ENCODE results near the gene NOVA1. TPM values are rescaled to one million over a fixed set of nuclear protein-coding genes. Genes with fewer than 3 reads are reported as not detected.
"Not testable (repeated sequence)": the region's sequence is repeated elsewhere in the genome, so short reads cannot be mapped to it uniquely, and the experiment has no call there.

Gene NOVA1
- total RNA-seq = 11.7 TPM
- long read RNA-seq, partial matches to known transcripts = 0 of 2 reads
- long read RNA-seq, other reads (novel, unspliced or antisense) = 2 of 2 reads

- DNase-seq (ENCODE audit: low spot score) = peak; percentile 85
These were observed at the start of gene NOVA1 for GRCh38 chr14:26597589-26598080. Gene NOVA1, minus strand, starts transcription at chr14:26598033. Its CDS starts 597 bp downstream, at chr14:26597436.

- DNase-seq (ENCODE audit: low spot score) = not testable (repeated sequence)
These were observed 47.2 kb upstream of the NOVA1 start for GRCh38 chr14:26645057-26645456.

GRCh38 chr14:26636561-26636960 is 38.7 kb upstream of the NOVA1 start:
- no peak for DNase-seq (ENCODE audit: low spot score)

GRCh38 chr14:26634946-26635345 is 37.1 kb upstream of the NOVA1 start:
- not testable (repeated sequence) for DNase-seq (ENCODE audit: low spot score)

GRCh38 chr14:26626256-26626655 is 28.4 kb upstream of the NOVA1 start:
- no peak for DNase-seq (ENCODE audit: low spot score)

- DNase-seq (ENCODE audit: low spot score) = no peak
These were observed 24.8 kb upstream of the NOVA1 start for GRCh38 chr14:26622611-26623010.

GRCh38 chr14:26621807-26622560 is 24.2 kb upstream of the NOVA1 start:
- DNase-seq (ENCODE audit: low spot score) = no peak

- DNase-seq (ENCODE audit: low spot score) = no peak
These were observed 23.5 kb upstream of the NOVA1 start for GRCh38 chr14:26621364-26621763.

- DNase-seq (ENCODE audit: low spot score) = no peak
These were observed 13.4 kb upstream of the NOVA1 start for GRCh38 chr14:26611259-26611658.

GRCh38 chr14:26606729-26607312 is 9.0 kb upstream of the NOVA1 start:
- DNase-seq (ENCODE audit: low spot score) = no peak

GRCh38 chr14:26605602-26606001 is 7.8 kb upstream of the NOVA1 start:
- no peak for DNase-seq (ENCODE audit: low spot score)

GRCh38 chr14:26602902-26603301 is 5.1 kb upstream of the NOVA1 start:
- DNase-seq (ENCODE audit: low spot score) = no peak

- no peak for DNase-seq (ENCODE audit: low spot score)
These were observed 4.0 kb upstream of the NOVA1 start for GRCh38 chr14:26601856-26602255.

- no peak for DNase-seq (ENCODE audit: low spot score)
These were observed 1.5 kb upstream of the NOVA1 start for GRCh38 chr14:26599291-26599690.

GRCh38 chr14:26598672-26599131 is 869 bp upstream of the NOVA1 start:
- DNase-seq (ENCODE audit: low spot score) = no peak

GRCh38 chr14:26598081-26598671 is 343 bp upstream of the NOVA1 start:
- DNase-seq (ENCODE audit: low spot score) = peak; percentile 89

GRCh38 chr14:26597071-26597588 is 703 bp downstream of the NOVA1 start:
- DNase-seq (ENCODE audit: low spot score) = no peak

GRCh38 chr14:26596543-26597061 is 1.2 kb downstream of the NOVA1 start:
- no peak for DNase-seq (ENCODE audit: low spot score)

- DNase-seq (ENCODE audit: low spot score) = no peak
These were observed 1.8 kb downstream of the NOVA1 start for GRCh38 chr14:26595926-26596542.

- DNase-seq (ENCODE audit: low spot score) = no peak
These were observed 2.9 kb downstream of the NOVA1 start for GRCh38 chr14:26594756-26595545.

Data from mesenteric fat pad (tissue), 1 donor.